Measurements from ENCODE around the gene ZNF200.

ZNF200 gene

GRCh38 chr16:3187798-3188674, 46.9 kb downstream of the ZNF200 start, which contains the start of gene OR1F1:
Gene OR1F1, plus strand, starts transcription at chr16:3188204.
- Histone ChIP-seq H3K79me2 (ENCODE audit: low read length) (no peaks in the 10 kb centered on the region), H3K9ac (ENCODE audit: low read length) (no peak within 1 kb of the TSS), H3K27me3 (replicated peaks; ENCODE audit: insufficient read depth, low read length) (peaks cover 89% of the 10 kb centered on the region), H2AFZ (ENCODE audit: low read length) (no peak within 1 kb of the TSS), H3K27ac (ENCODE audit: low read length) (no peak within 1 kb of the TSS), H4K20me1 (ENCODE audit: insufficient read depth, low read length) (no peaks in the 10 kb centered on the region), H3F3A (ENCODE audit: insufficient read depth, low read length) (no peaks in the 10 kb centered on the region), H3K9me2 (replicated peaks; ENCODE audit: insufficient read depth, low read length) (no peaks in the 10 kb centered on the region), H3K9me3 (replicated peaks; ENCODE audit: insufficient read depth, low read length) (no peaks in the 10 kb centered on the region), H3K4me3 (ENCODE audit: low read length) (peak within 1 kb of the TSS; percentile 12; the same call in 1 of the 2 replicates), H3K4me2 (ENCODE audit: low read depth, low read length) (peak within 1 kb of the TSS; percentile 55; the same call in 1 of the 2 replicates), H3K4me1 (ENCODE audit: low read length) (no peaks in the 10 kb centered on the region), H3K36me3 (replicated peaks; ENCODE audit: insufficient read depth, low read length) (no peaks in the 10 kb centered on the region)
- TF ChIP-seq EZH2phosphoT487 (IDR thresholded peaks at IDR 0.05; ENCODE audit: low read length) (no peak), EZH2 (optimal IDR thresholded peaks at IDR 0.05; ENCODE audit: low read depth, low read length) (no peak), CTCF (IDR thresholded peaks at IDR 0.05; ENCODE audit: low read length) (no peak)
- DNase-seq = peak; percentile 18

- no peaks in the 10 kb centered on the region for H3K9me3 ChIP-seq (replicated peaks; ENCODE audit: insufficient read depth, low read length)
- TF ChIP-seq EZH2 (optimal IDR thresholded peaks at IDR 0.05; ENCODE audit: low read depth, low read length) (no peak), EZH2phosphoT487 (IDR thresholded peaks at IDR 0.05; ENCODE audit: low read length) (no peak), CTCF (IDR thresholded peaks at IDR 0.05; ENCODE audit: low read length) (no peak)
- no peaks in the 10 kb centered on the region for H4K20me1 ChIP-seq (ENCODE audit: insufficient read depth, low read length)
- no peak overlapping the region for H3K27ac ChIP-seq (ENCODE audit: low read length)
- H3K4me2 ChIP-seq (ENCODE audit: low read depth, low read length) = no peak overlapping the region
- peaks cover 90% of the 10 kb centered on the region for H3K27me3 ChIP-seq (replicated peaks; ENCODE audit: insufficient read depth, low read length)
- no peak overlapping the region for H2AFZ ChIP-seq (ENCODE audit: low read length)
- no peak overlapping the region for H3K9ac ChIP-seq (ENCODE audit: low read length)
- DNase-seq = no peak
- H3F3A ChIP-seq (ENCODE audit: insufficient read depth, low read length) = no peaks in the 10 kb centered on the region
- H3K4me1 ChIP-seq (ENCODE audit: low read length) = no peaks in the 10 kb centered on the region
- no peak overlapping the region for H3K4me3 ChIP-seq (ENCODE audit: low read length)
- no peaks in the 10 kb centered on the region for H3K9me2 ChIP-seq (replicated peaks; ENCODE audit: insufficient read depth, low read length)
- H3K36me3 ChIP-seq (replicated peaks; ENCODE audit: insufficient read depth, low read length) = no peaks in the 10 kb centered on the region
- H3K79me2 ChIP-seq (ENCODE audit: low read length) = no peaks in the 10 kb centered on the region
Observed at GRCh38 chr16:3186946-3187690, 47.8 kb downstream of the ZNF200 start.

- H3K4me3 ChIP-seq (ENCODE audit: low read length) = no peak overlapping the region
- no peaks in the 10 kb centered on the region for H3K9me3 ChIP-seq (replicated peaks; ENCODE audit: insufficient read depth, low read length)
- peaks cover 87% of the 10 kb centered on the region for H3K27me3 ChIP-seq (replicated peaks; ENCODE audit: insufficient read depth, low read length)
- no peaks in the 10 kb centered on the region for H3K4me1 ChIP-seq (ENCODE audit: low read length)
- no peaks in the 10 kb centered on the region for H3F3A ChIP-seq (ENCODE audit: insufficient read depth, low read length)
- H2AFZ ChIP-seq (ENCODE audit: low read length) = no peak overlapping the region
- H3K27ac ChIP-seq (ENCODE audit: low read length) = no peak overlapping the region
- no peaks in the 10 kb centered on the region for H4K20me1 ChIP-seq (ENCODE audit: insufficient read depth, low read length)
- no peaks in the 10 kb centered on the region for H3K36me3 ChIP-seq (replicated peaks; ENCODE audit: insufficient read depth, low read length)
- no peak for TF ChIP-seq CTCF (IDR thresholded peaks at IDR 0.05; ENCODE audit: low read length)
- no peak for TF ChIP-seq EZH2phosphoT487 (IDR thresholded peaks at IDR 0.05; ENCODE audit: low read length)
- no peak for TF ChIP-seq EZH2 (optimal IDR thresholded peaks at IDR 0.05; ENCODE audit: low read depth, low read length)
- no peak overlapping the region for H3K9ac ChIP-seq (ENCODE audit: low read length)
- H3K79me2 ChIP-seq (ENCODE audit: low read length) = no peaks in the 10 kb centered on the region
- DNase-seq = no peak
- H3K4me2 ChIP-seq (ENCODE audit: low read depth, low read length) = 0 out of 2 replicates have a peak overlapping the region, but pooled peaks have one; percentile 12
- no peaks in the 10 kb centered on the region for H3K9me2 ChIP-seq (replicated peaks; ENCODE audit: insufficient read depth, low read length)
Observed at GRCh38 chr16:3183445-3184139, 51.4 kb downstream of the ZNF200 start.
